ENCODE measurements around the gene PRR29. TPM values are rescaled to one million over a fixed set of nuclear protein-coding genes. Genes with fewer than 3 reads are reported as not detected.

PRR29 gene
- total RNA-seq, 4 donors from 2014 or later = 0.27 TPM; not detected in 3

DNA sequence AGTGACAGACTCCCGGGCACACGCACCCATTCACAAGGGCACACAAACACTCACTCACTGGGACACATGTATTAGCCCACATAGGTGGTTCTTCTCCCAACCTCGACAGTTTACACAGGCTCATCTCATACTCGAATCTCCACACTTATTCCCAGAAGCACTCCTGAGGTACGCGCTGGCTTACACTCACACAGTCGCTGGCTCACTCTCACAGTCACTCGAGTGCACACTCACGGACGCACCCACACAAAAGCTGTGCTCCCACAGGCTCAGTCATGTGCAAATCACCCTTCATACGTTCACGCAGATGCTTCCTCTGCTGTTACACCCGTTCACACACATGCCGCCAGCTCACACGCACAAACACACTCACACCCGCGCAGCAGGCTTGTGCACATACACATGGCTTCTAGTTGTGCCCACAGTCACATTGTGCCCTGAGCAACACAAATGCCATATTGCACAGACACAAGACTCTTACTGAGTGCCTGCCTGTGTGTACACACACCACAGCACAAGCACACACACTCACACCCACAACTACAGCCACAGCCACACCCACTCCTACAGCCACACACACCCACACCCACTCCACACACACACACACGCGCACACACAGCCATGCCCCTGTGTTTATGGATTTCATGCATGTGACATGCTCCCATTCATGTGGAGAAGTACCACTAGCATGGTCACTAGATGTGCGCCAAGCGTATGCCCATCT lies 8.4 kb upstream of the PRR29 start:
- Histone ChIP-seq H3K36me3 (no peaks in the 10 kb centered on the region), H3K4me3 (no peak overlapping the region), H3K27ac (no peak overlapping the region), H3K27me3 (no peaks in the 10 kb centered on the region), H3K4me1 (peaks cover 0 to 14% (median 3%) of the 10 kb centered on the region in 4 donors), H3K9me3 (no peaks in the 10 kb centered on the region)
- no peak for TF ChIP-seq POLR2A (IDR thresholded peaks at IDR 0.05)
- TF ChIP-seq, protein P1, sequence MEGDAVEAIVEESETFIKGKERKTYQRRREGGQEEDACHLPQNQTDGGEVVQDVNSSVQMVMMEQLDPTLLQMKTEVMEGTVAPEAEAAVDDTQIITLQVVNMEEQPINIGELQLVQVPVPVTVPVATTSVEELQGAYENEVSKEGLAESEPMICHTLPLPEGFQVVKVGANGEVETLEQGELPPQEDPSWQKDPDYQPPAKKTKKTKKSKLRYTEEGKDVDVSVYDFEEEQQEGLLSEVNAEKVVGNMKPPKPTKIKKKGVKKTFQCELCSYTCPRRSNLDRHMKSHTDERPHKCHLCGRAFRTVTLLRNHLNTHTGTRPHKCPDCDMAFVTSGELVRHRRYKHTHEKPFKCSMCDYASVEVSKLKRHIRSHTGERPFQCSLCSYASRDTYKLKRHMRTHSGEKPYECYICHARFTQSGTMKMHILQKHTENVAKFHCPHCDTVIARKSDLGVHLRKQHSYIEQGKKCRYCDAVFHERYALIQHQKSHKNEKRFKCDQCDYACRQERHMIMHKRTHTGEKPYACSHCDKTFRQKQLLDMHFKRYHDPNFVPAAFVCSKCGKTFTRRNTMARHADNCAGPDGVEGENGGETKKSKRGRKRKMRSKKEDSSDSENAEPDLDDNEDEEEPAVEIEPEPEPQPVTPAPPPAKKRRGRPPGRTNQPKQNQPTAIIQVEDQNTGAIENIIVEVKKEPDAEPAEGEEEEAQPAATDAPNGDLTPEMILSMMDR (IDR thresholded peaks at IDR 0.05) = no peak
- DNase-seq = peak in 1 of 3 donors; percentile 32

DNA sequence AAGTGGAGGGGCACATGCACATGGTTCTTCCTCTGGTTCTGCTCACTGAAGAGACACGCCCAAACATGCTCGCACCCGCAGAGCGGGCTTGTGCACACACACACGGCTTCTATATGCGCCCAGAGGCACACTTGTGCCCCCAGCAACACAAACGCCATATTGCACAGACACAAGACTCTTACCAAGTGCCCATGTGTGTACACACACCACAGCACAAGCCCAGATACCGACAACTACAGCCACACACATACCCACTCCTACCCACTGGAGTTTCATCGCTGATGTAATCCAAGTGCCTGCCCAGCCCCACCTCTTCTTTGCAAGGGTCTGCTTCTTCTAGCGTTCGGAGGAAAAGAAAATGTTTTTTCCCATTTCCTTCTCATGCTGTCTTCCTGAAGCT lies 6.5 kb upstream of the PRR29 start:
- TF ChIP-seq POLR2A (IDR thresholded peaks at IDR 0.05) = no peak
- TF ChIP-seq, protein P1 (IDR thresholded peaks at IDR 0.05) = no peak
- Histone ChIP-seq H3K9me3 (no peaks in the 10 kb centered on the region), H3K36me3 (no peaks in the 10 kb centered on the region), H3K4me1 (peaks cover 0 to 7% (median 3%) of the 10 kb centered on the region in 4 donors), H3K27ac (no peak overlapping the region), H3K27me3 (no peaks in the 10 kb centered on the region), H3K4me3 (no peak overlapping the region)
- no peak for DNase-seq

DNA sequence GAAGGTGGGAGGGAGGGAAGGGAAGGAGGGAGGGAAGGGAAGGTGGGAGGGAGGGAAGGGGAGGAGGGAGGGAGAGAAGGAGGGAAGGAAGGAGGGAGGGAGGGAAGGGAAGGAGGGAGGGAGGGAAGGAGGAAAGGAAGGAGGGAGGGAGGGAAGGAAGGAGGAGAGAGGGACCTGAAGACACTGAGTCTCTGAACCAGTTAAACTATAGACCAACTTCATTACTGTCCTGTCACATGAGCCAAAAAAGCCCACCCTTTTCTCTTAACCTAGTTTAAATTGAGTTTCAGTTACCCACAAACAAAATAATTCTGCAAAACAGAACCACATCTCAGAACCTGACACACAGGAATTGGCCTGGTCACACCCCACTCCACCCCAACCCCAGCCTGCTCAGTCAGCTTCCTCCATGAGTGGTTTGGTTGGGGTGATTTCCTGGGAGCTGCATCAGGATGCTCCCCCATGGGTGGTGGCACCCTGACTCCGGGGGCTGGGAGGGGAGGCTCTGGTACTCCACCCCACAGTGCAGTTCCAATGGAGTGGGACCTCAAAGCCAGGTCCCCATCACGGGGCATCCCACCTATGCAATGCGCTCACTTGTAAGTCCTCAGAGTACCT lies 4.7 kb upstream of the PRR29 start:
- H3K27me3 ChIP-seq = no peaks in the 10 kb centered on the region
- peak in 2 of 3 donors; percentile 43 to 45 for DNase-seq

DNA sequence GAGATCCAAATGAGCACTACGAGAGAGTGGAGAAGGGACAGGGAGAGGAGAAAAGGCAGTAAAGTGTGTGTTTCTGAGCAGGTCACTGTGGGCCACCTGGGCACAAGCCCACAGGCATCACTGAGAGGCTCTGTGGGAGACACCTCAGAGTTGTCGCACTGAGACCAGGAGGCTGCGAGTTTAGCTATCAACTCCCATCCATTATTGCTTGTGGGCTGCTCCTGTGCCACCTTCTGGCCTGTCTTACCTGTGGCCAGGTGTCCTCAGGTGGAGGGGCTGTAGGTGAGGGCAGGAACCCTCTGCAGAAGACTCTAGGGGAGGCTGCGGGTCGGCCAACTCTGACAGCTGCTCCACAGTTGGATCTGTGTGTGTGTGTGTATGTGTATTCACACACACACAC lies 2.5 kb upstream of the PRR29 start:
- DNase-seq = peak in 1 of 3 donors; percentile 34
- H3K9me3 ChIP-seq = no peaks in the 10 kb centered on the region
- no peak for TF ChIP-seq POLR2A (IDR thresholded peaks at IDR 0.05)
- no peak overlapping the region for H3K4me3 ChIP-seq
- no peaks in the 10 kb centered on the region for H3K27me3 ChIP-seq
- H3K4me1 ChIP-seq = peaks cover 0 to 20% (median 8%) of the 10 kb centered on the region in 4 donors
- no peak overlapping the region for H3K27ac ChIP-seq
- no peaks in the 10 kb centered on the region for H3K36me3 ChIP-seq

More for the DNA sequence above, 4.7 kb upstream of the PRR29 start:
- no peak overlapping the region for H3K27ac ChIP-seq
- peaks cover 0 to 18% (median 8%) of the 10 kb centered on the region in 4 donors for H3K4me1 ChIP-seq
- H3K9me3 ChIP-seq = no peaks in the 10 kb centered on the region
- TF ChIP-seq, protein P1 (IDR thresholded peaks at IDR 0.05) = no peak
- H3K36me3 ChIP-seq = no peaks in the 10 kb centered on the region
- H3K4me3 ChIP-seq = no peak overlapping the region

DNA sequence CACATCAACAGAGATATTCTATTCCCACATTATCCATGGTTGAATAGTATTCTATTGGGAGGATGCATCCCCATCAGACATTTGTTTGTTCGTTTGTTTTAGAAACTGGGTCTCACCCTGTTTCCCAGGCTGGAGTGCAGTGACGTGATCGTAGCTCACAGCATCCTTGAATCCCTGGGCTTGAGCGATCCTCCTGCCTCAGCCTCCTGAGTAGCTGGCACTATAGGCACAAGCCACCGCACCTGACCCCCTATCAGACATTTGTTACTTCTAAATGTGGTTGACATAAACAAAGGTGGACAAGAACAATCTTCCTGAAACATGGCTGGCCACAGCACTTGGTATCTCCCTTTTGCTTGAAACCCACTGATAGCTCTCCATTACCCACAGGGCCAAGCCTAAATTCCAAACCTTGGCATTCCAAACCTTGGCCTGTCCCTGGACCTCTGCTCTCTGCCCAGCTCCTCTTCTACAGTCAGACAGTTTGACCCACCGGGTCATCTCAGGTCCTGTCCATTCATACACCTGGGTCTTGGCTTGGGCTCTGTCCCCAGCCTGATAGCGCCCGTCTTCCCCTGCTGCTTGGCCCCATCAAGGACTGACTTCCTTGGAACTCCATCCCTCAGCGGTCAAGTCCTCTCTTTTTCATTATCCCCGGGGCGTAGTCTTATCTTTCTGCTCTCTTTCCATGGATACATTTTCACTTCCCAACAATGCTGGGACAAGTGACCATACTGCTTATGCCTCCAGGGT lies 1.5 kb upstream of the PRR29 start:
- TF ChIP-seq, protein P1 (IDR thresholded peaks at IDR 0.05) = no peak
- TF ChIP-seq POLR2A (IDR thresholded peaks at IDR 0.05) = no peak
- peak in 1 of 3 donors; percentile 43 for DNase-seq
- Histone ChIP-seq H3K4me1 (peaks cover 0 to 18% (median 8%) of the 10 kb centered on the region in 4 donors), H3K4me3 (no peak overlapping the region), H3K27me3 (no peaks in the 10 kb centered on the region), H3K9me3 (no peaks in the 10 kb centered on the region), H3K27ac (no peak overlapping the region), H3K36me3 (no peaks in the 10 kb centered on the region)
